HEK293 (cell line): ENCODE results near the gene SRPK3.
A peak's percentile ranks its signal among the peaks of the same experiment; 100 is the strongest.

Experiments
- CTCF ChIA-PET: fragments of 350-600 bp; formaldehyde crosslinking; extraction: SDS; loops from one replicate; lab custom pipeline; 2021; ENCODE audit warnings: antibody characterized with exemption; lab: Yijun Ruan, JAX
- POLR2A ChIA-PET: fragments of 300-600 bp; formaldehyde crosslinking; extraction: SDS; loops from one replicate; lab custom pipeline; 2020; ENCODE audit warnings: antibody characterized with exemption, inconsistent platforms; lab: Yijun Ruan, JAX
- H3K27ac ChIP-seq: fragments of 200-500 bp; sonication (Bioruptor generic); 2 replicates; pipeline ENCODE4 v1.5.1; 2014; ENCODE audit warnings: low read depth, low read length, control low read depth, inconsistent platforms; ENCODE audit errors: extremely low read depth
- H3K36me3 ChIP-seq, 2 experiments: fragments of 200-500 bp in 1 of 2; sonication (Bioruptor generic) in 1 of 2; 1 replicate in 1 of 2; 2 replicates in 1 of 2; pipeline ENCODE4 v1.5.1; 2014 to 2017; ENCODE audit warnings: inconsistent platforms in 2 of 2, low read length in 2 of 2; ENCODE audit not compliant: control insufficient read depth in 2 of 2, insufficient read depth in 1 of 2
- H3K4me1 ChIP-seq: fragments of 200-500 bp; sonication (Bioruptor generic); 2 replicates; pipeline ENCODE4 v1.5.1; 2014; ENCODE audit warnings: mild to moderate bottlenecking, low read length, inconsistent platforms; ENCODE audit not compliant: control insufficient read depth, insufficient read depth
- H3K4me3 ChIP-seq: 2 replicates; pipeline ENCODE4 v1.5.1; 2011; ENCODE audit warnings: low read depth, mild to moderate bottlenecking, control low read depth, low read length, moderate library complexity
- H3K9me3 ChIP-seq: fragments of 200-500 bp; sonication (Bioruptor generic); 2 replicates; pipeline ENCODE4 v1.5.1; 2014; ENCODE audit warnings: low read depth, low read length, inconsistent platforms; ENCODE audit not compliant: control insufficient read depth, insufficient read depth
- BCL11B ChIP-seq: fragments of 450-650 bp; formaldehyde crosslinking; IDR thresholded peaks from 2 replicates; pipeline ENCODE4 v1.5.1; 2016; ENCODE audit warnings: low read depth, missing biosample characterization, missing genetic modification characterization
- GLIS1 ChIP-seq: fragments of 450-650 bp; formaldehyde crosslinking; IDR thresholded peaks from 2 replicates; pipeline ENCODE4 v1.5.1; 2016; ENCODE audit warnings: missing biosample characterization, missing genetic modification characterization
- KLF1 ChIP-seq: fragments of 450-650 bp; formaldehyde crosslinking; IDR thresholded peaks from 2 replicates; pipeline ENCODE4 v1.5.1; 2016; ENCODE audit warnings: missing biosample characterization, missing genetic modification characterization
- KLF17 ChIP-seq: fragments of 450-650 bp; formaldehyde crosslinking; IDR thresholded peaks from 2 replicates; pipeline ENCODE4 v1.5.1; 2016; ENCODE audit warnings: missing biosample characterization, missing genetic modification characterization
- ZIC2 ChIP-seq: fragments of 450-650 bp; formaldehyde crosslinking; IDR thresholded peaks from 2 replicates; pipeline ENCODE4 v1.5.1; 2016; ENCODE audit warnings: missing biosample characterization, missing genetic modification characterization
- ZNF248 ChIP-seq: fragments of 450-650 bp; formaldehyde crosslinking; IDR thresholded peaks from 2 replicates; pipeline ENCODE4 v1.5.1; 2017; ENCODE audit warnings: missing biosample characterization, missing genetic modification characterization
- ZNF274 ChIP-seq, 2 experiments: fragments of 200-500 bp in 1 of 2; fragments of 450-650 bp in 1 of 2; sonication (Bioruptor generic) in 1 of 2; formaldehyde crosslinking in 1 of 2; IDR thresholded peaks; 2 replicates each; pipeline versions ENCODE4 v1.5.1 to v1.6.1; 2014 to 2016; ENCODE audit warnings: borderline replicate concordance in 1 of 2, inconsistent platforms in 1 of 2, low read length in 1 of 2, missing biosample characterization in 1 of 2, missing genetic modification characterization in 1 of 2
- ZNF488 ChIP-seq: fragments of 450-650 bp; formaldehyde crosslinking; IDR thresholded peaks from 2 replicates; pipeline ENCODE4 v1.5.1; 2016; ENCODE audit warnings: missing biosample characterization, missing genetic modification characterization
- ZNF558 ChIP-seq: fragments of 450-650 bp; formaldehyde crosslinking; IDR thresholded peaks from 2 replicates; pipeline ENCODE4 v1.5.1; 2016; ENCODE audit warnings: missing biosample characterization, missing genetic modification characterization

SRPK3 gene

GRCh38 chrX:153769158-153769864 is 11.5 kb upstream of the SRPK3 start:
- no peak for TF ChIP-seq ZNF558 (tag by site-specific recombination)
- TF ChIP-seq ZIC2 (tag by site-specific recombination): peak; percentile 24; the same call in 1 of the 2 replicates
- no peak overlapping the region for H3K4me3 ChIP-seq
- no peaks in the 10 kb centered on the region for H3K36me3 ChIP-seq
- H3K27ac ChIP-seq: no peak overlapping the region
- POLR2A ChIA-PET: no interaction called here
- H3K9me3 ChIP-seq: no peaks in the 10 kb centered on the region
- 0 out of 2 replicates have a peak, but pooled peaks cover 3% of the 10 kb centered on the region for H3K4me1 ChIP-seq
- CTCF ChIA-PET: interaction anchor here (1.7 kb wide), 1 partner anchor 159 kb away, joined by 4 read pairs; no protein-coding TSS in a partner anchor

GRCh38 chrX:153769865-153770600 is 10.8 kb upstream of the SRPK3 start:
- POLR2A ChIA-PET: no interaction called here
- Histone ChIP-seq H3K4me1 (0 out of 2 replicates have a peak, but pooled peaks cover 3% of the 10 kb centered on the region), H3K9me3 (no peaks in the 10 kb centered on the region), H3K4me3 (no peak overlapping the region), H3K36me3 (no peaks in the 10 kb centered on the region), H3K27ac (no peak overlapping the region)
- TF ChIP-seq ZNF274 (IDR thresholded peaks at IDR 0.05; ENCODE audit: low read length): no peak
- no peak for TF ChIP-seq ZNF274 (tag by site-specific recombination; IDR thresholded peaks at IDR 0.05; ENCODE audit: borderline replicate concordance)
- no peak for TF ChIP-seq ZNF248
- 0 out of 2 replicates have a peak, but pooled peaks have one; percentile 13 for TF ChIP-seq BCL11B (tag by site-specific recombination)
- TF ChIP-seq KLF17: no peak
- CTCF ChIA-PET: no interaction called here

- Histone ChIP-seq H3K4me1 (no peaks in the 10 kb centered on the region), H3K9me3 (no peaks in the 10 kb centered on the region), H3K4me3 (no peak overlapping the region), H3K27ac (no peak overlapping the region), H3K36me3 (no peaks in the 10 kb centered on the region)
- ChIA-PET POLR2A (no interaction called here), CTCF (no interaction called here)
- TF ChIP-seq ZNF488 (tag by site-specific recombination): no peak
- TF ChIP-seq GLIS1 (tag by site-specific recombination): peak; percentile 35
- peak; percentile 81 for TF ChIP-seq KLF17
- TF ChIP-seq KLF1 (tag by site-specific recombination): peak; percentile 10; the same call in 1 of the 2 replicates
Observed at GRCh38 chrX:153770601-153771414, 10.0 kb upstream of the SRPK3 start.
